Measurements from ENCODE around the gene USP12.

DNA sequence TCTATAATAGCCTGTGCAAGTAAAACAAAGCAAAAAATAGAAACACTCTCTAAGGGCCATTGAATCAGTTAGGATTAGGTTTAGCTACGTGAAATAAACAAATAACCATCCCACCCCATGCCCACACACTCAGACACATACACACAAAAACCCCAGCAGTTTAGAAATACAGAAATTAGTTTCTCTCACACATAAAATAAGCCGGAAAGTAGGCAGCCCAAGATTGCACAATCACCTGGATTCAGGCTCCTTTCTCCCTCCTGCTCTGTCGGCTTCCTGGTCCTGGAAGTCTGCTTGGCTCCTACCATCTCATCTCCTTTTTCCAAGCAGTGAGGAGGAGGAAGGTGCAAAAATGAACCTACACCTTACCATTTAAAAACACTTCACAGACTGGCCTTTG is 22.6 kb upstream of the USP12 start:
- TF ChIP-seq, protein P1, sequence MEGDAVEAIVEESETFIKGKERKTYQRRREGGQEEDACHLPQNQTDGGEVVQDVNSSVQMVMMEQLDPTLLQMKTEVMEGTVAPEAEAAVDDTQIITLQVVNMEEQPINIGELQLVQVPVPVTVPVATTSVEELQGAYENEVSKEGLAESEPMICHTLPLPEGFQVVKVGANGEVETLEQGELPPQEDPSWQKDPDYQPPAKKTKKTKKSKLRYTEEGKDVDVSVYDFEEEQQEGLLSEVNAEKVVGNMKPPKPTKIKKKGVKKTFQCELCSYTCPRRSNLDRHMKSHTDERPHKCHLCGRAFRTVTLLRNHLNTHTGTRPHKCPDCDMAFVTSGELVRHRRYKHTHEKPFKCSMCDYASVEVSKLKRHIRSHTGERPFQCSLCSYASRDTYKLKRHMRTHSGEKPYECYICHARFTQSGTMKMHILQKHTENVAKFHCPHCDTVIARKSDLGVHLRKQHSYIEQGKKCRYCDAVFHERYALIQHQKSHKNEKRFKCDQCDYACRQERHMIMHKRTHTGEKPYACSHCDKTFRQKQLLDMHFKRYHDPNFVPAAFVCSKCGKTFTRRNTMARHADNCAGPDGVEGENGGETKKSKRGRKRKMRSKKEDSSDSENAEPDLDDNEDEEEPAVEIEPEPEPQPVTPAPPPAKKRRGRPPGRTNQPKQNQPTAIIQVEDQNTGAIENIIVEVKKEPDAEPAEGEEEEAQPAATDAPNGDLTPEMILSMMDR (IDR thresholded peaks at IDR 0.05): no peak
- TF ChIP-seq POLR2A (IDR thresholded peaks at IDR 0.05): no peak
